Activated naive CD4-positive, alpha-beta T cell treated with anti-CD3 and anti-CD28 coated beads, Interleukin-2, amount 50 U/mL, for 16 hours (primary cell): ENCODE data around the gene ODAD3.
"Not testable (repeated sequence)": the region's sequence is repeated elsewhere in the genome, so short reads cannot be mapped to it uniquely, and the experiment has no call there.

Experiments
- DNase-seq: peaks from one replicate; pipeline ENCODE4 v3.0.0-alpha.2; 2020

The ODAD3 gene

GRCh38 chr19:11458912-11459311, 24.0 kb upstream of the ODAD3 start:
- DNase-seq, result not testable (repeated sequence)

DNA sequence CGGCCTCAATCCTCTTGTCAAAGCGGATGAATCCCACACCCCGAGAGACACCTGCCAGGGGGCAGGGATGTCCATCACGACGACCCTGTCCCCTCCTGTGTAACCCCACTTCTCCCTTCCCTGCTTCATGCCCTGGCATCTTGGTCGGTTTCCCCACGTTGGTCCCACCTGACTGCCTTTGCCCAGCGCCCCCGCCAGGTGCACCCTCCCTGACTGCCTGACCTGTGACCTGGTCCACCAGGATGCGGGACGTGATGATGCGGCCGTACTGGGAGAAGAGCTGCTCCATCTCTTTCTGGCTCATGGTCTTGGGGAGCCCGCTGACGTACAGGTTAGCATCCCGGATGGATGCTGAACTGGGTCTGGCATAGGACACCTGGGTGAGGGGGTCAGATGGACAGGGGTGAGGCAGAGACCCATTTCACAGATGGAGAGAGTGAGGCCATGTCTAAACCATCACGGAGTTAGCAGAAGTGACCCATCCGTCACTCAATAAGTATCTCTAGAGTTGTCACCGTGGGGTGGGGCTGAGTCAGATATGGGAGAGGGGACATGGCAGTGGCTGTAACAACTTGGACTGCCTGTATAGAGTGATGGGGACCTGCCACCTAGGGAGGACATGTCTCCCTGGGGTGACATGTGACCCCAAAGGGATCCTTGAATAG, 23.4 kb upstream of the ODAD3 start:
- no peak for DNase-seq

DNA sequence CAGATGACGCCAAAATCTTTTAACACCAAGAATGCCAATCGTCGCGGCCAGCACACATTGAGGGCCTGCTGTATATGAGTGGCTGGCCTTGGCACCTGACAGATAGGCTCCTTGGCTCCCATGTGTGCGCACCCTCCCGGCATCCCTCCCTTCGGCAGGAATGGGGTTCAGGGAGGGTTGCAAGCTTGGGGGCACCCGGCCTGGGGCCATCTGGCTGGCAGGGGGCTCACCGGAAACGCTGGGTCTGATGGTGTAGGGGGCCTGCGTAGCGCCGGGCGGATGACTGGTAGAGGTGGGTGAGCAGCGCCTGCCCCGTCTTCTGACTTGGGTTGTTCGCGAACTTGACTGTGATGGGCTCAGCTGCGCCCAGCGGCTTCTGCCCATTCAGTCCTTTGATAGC, 22.9 kb upstream of the ODAD3 start:
- DNase-seq, result no peak

DNA sequence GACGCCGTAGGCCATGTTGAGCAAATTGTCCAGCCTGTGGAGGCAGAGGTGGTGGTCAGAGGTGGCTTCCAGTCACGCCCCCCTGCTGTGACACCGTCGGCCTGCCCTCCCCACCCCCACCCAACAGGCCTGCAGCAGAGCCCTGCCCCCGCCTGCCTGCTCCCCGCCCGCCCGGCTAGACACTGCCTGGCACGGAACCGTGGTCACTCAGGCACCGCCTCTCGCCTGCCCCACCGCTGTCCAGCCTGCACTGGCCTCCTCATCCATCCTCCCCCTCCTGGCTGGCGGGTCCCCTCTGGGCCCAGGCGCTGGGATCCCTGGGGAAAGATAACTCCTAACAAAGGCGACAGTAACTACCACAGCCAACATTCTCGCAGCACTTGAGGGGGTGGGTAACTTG, 22.2 kb upstream of the ODAD3 start:
- no peak for DNase-seq

DNA sequence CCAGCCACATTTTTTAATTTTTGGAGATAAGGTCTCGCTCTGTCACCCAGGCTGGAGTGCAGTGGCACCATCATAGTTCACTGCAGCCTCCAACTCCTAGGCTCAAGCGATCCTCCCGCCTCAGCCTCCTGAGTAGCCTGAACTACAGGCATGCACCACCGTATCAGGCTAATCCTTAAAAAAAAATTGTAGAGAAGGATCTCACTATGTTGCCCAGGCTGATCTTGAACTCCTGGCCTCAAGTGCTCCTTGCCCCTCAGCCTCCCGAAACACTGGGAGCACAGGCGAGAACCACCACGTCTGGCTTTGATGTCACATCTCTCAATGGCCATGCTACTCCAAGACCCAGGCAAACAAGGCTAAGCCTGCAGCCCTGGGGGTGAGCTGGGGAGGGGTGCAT, 21.7 kb upstream of the ODAD3 start:
- DNase-seq, result no peak

GRCh38 chr19:11455233-11455554, 20.3 kb upstream of the ODAD3 start:
- not testable (repeated sequence) for DNase-seq

DNA sequence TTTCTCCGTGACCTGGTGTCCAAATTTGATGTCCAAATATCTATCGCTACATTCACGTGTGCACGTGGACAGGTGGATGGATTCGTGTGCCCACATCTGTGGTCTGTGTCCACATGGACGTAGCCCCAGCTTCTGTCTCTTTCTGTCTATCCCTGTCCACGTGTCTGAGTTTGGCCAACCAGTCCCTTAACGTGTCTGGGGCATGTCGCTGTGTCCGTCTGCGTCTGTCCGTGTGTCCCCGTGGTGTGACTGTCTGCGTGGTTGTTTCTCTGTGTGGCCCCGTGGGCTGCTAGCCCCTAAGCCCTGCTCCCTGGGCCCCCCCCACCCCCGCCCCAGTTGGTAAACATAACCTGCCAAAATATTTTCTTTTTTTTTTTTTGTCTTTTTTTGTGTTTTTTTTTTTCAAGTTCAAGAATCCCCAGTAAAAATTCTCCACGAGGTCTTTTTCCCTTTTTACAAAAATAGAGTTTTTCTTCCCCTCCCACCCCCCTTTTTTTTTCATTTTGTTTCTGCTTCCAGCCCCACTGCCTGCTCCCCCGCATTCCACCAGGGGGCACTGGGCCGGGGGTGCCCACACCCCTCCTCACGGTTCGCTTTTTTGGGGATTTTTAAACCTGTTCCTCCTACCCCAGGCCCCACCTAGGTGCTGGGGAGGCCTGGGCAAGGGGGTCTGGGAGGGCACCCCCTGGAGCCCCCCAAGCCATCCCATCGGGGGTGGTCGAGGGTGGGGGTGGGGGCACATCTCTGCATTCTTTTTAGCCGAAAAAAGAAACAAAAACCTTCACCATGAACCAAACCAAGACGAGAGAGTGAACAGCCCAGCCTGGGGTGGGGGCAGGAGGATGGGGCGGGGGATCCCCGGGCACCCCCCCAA, 18.8 kb upstream of the ODAD3 start:
- peak; percentile 30 for DNase-seq

- DNase-seq, result no peak
Measured at GRCh38 chr19:11452620-11453310, 17.8 kb upstream of the ODAD3 start.

GRCh38 chr19:11451871-11452619, 17.1 kb upstream of the ODAD3 start:
- DNase-seq, result no peak

GRCh38 chr19:11451327-11451870, 16.5 kb upstream of the ODAD3 start:
- DNase-seq, result no peak

DNA sequence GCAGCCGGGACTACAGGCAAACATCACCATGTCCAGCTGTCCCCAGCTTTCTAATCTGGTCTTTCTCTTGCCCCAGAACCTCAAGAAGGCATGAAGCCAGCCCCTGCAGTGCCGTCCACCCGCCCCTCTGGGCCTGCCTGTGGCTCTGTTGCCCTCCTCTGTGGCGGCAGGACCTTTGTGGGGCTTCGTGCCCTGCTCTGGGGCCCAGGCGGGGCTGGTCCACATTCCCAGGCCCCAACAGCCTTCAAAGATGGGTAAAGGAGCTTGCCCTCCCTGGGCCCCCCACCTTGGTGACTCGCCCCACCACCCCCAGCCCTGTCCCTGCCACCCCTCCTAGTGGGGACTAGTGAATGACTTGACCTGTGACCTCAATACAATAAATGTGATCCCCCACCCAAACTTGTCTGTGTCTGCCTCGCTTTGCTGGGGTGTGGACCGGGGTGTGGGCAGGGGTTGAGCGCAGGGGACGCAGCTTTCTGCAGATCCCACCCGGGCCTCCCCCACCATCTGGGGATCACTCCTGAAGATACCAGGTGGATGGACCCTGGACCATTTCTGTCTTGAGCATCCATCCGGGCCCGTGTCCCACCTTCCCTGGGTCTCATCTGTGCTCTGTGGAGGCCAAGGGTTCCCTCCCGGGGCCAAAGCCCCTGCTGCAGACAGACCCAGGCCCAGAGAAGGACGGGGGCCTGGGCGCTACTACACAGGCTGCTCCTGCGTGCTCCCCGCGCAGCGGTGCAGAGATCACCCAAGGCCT, 15.8 kb upstream of the ODAD3 start:
- DNase-seq, result no peak

DNA sequence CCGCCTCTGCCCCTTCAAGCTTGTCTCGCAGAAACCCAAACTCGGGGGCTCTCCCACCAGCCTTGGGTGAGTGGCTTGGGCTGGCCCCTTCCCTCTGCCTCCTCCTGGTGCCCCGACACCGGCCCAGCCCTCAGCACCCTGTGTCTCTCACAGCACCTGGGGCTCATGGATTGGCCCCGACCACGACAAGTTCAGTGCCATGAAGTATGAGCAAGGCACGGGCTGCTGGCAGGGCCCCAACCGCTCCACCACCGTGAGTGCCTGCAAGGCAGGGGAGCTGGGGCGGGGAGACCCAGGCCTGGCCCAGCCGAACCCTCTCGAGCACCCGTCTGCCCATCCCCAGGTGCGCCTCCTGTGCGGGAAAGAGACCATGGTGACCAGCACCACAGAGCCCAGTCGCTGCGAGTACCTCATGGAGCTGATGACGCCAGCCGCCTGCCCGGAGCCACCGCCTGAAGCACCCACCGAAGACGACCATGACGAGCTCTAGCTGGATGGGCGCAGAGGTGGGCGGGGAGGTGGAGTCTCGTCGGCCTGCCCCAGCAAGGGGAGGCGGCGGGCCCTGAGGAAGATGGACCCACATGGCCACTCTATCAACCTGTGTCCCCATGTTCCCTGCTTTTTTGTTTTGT, 14.1 kb upstream of the ODAD3 start:
- no peak for DNase-seq

GRCh38 chr19:11448410-11448809, 13.5 kb upstream of the ODAD3 start:
- DNase-seq, result no peak

GRCh38 chr19:11447347-11448262, 12.7 kb upstream of the ODAD3 start:
- DNase-seq, result no peak

DNA sequence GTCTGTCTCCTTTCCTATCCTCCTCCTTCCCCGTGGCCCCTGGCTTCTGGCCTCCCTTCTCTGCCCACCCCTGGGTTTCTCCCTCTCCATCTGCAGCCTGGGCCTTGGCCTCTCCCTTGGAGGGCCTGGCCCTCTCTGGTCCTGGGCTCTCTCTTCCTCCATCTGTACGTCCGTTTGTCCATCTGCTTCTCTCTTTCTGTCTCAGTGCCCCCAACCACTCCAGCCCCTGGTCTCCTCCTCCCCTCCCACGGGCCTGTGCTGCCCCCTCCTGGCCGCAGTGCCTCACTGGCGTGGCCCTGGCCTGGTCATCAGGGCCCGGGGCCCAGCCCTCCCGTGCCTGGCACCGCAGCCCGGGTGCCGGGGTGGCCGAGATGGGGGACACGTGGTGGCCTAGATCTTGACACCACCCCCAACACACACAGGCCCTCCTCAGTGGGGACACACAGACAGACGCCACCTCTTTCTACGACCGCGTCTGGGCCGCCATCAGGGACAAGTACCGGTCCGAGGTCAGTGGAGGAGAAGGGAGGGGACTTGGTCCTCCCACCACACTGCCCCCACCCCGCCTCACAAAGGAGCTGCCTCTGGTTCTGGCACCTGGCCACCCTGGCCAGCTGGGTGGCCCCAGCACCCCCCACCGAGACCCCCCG, 11.9 kb upstream of the ODAD3 start:
- DNase-seq, result peak; percentile 44

- DNase-seq, result no peak
Measured at GRCh38 chr19:11446271-11446651, 11.3 kb upstream of the ODAD3 start.

DNA sequence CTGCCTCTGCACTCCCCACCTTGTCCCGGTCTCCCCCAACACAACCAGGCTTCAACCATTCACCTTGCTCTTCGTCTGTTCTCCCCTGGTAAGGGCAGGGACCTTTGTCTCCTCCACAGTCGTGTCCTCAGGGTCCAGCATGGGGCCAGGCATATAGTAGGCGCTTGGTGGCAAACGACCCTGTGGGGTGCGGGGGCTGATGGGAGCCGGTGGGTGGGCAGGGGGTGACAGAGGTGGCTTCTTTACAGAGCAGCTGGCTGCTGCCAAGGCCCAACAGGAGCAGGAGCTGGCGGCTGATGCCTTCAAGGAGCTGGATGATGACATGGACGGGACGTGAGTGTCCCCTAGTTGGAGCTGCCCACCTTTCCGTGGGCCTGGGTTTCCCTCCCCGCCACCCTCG, 10.2 kb upstream of the ODAD3 start:
- DNase-seq, result no peak

- no peak for DNase-seq
Measured at GRCh38 chr19:11444059-11444458, 9.1 kb upstream of the ODAD3 start.

DNA sequence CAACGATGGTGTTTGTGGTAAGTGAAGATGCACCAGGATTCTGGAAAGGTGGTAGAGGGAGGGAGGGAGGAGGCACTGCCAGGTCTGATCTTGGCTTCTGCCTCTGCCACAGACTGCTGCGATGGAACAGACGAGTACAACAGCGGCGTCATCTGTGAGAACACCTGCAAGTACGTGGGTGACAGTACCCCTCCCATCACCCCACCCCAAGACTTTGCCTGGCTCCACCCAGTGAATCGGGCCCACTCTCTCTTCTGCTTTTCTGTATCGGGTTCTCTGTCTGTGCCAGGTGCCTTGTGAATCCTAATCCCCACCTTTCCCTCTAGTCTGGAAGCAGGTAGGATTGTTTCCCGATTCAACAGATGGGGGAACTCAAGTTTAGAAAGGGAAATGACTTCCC, 3.0 kb upstream of the ODAD3 start:
- no peak for DNase-seq

DNA sequence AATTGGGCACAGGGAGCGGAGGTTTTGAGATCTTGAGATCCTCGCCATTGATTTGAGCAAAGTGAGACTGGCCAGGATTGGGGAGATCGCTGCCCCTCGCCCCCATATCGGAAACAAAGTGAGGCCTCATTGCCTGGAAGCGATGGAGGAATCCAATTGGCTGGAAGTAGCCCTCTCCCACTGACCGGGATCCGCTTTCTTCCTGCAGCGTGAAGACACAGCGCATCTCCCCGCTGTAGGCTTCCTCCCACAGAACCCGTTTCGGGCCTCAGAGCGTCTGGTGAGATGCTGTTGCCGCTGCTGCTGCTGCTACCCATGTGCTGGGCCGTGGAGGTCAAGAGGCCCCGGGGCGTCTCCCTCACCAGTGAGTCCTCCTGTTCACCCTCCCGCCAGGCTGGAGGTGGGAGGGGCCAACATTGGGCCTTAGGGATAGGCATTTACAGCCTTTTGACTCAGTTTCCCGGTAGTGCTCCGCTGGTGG, 952 bp upstream of the ODAD3 start:
- no peak for DNase-seq
